ENCODE results near the gene ARID5A.

ARID5A gene

DNA sequence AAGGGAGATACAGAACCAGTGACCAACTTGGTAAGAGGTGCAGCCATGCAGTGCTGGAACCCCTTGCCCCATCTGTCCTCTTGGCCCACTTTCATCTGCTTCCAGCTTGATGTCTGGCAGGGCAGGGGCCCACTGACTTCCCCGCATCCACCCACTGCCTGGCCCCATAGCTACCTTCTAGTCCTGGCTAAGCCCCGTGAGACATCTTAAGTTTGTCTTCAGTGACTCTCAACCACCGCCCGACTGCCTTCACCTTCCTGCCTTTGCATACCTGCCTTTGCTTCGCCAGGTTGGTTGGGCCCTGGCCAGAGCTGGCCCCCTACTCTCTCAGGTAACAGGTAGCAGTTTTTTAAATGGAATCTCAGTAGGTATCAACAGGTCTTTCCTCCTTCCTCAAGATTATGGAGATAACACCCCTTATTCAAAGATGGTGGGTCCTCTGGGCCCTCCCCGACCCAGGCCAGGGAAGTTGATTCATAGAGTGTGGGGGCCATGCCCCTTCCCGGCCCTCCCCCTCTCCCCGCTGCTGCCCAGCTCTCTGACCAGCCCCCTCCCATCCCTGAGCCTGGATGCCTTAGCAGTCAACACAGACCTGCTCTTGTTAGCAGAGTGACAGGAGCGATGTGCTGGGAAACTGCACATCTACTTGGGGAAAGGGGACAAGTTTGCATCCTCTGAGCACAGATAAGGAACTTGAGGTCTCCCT is 2.8 kb downstream of the ARID5A start:
- in situ Hi-C loops (cut with HindIII; ENCODE audit: low pct_ligation_motif_present, low sequenced_read_pairs), result no loop called here
- peaks cover 2% of the 10 kb centered on the region for H3K36me3 ChIP-seq (replicated peaks)
- H3K27me3 ChIP-seq (replicated peaks), result no peaks in the 10 kb centered on the region
- TF ChIP-seq, protein P1, sequence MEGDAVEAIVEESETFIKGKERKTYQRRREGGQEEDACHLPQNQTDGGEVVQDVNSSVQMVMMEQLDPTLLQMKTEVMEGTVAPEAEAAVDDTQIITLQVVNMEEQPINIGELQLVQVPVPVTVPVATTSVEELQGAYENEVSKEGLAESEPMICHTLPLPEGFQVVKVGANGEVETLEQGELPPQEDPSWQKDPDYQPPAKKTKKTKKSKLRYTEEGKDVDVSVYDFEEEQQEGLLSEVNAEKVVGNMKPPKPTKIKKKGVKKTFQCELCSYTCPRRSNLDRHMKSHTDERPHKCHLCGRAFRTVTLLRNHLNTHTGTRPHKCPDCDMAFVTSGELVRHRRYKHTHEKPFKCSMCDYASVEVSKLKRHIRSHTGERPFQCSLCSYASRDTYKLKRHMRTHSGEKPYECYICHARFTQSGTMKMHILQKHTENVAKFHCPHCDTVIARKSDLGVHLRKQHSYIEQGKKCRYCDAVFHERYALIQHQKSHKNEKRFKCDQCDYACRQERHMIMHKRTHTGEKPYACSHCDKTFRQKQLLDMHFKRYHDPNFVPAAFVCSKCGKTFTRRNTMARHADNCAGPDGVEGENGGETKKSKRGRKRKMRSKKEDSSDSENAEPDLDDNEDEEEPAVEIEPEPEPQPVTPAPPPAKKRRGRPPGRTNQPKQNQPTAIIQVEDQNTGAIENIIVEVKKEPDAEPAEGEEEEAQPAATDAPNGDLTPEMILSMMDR (IDR thresholded peaks at IDR 0.05; ENCODE audit: low read depth, low read length, missing control alignments), result no peak
- H3K4me3 ChIP-seq (ENCODE audit: low read depth, low read length), result no peak overlapping the region
- no peak overlapping the region for H3K27ac ChIP-seq
- no peak for DNase-seq

DNA sequence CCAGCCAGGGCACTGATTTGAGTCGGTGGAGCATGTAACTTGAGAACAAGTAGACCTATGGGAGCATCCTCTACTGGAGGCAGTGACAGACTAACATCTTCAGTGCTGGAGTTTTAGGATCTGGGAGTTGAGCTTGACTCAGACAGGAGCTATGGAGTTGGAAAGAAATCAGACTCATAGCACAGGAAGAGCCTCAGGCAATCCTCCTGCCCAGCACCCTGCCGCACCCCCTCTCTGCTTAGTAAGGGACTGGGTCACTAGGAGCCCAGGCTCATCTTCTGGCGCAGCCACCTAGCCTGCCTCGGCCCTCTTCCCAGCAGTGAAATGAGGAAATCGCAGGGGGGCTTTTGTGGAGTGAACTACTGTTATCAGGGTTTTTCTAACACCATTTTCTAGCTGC is 3.6 kb downstream of the ARID5A start:
- Histone ChIP-seq H3K4me3 (ENCODE audit: low read depth, low read length) (no peak overlapping the region), H3K36me3 (replicated peaks) (peaks cover 2% of the 10 kb centered on the region), H3K27ac (no peak overlapping the region), H3K27me3 (replicated peaks) (no peaks in the 10 kb centered on the region)
- in situ Hi-C loops (cut with HindIII; ENCODE audit: low pct_ligation_motif_present, low sequenced_read_pairs), result no loop called here
- DNase-seq, result no peak
- TF ChIP-seq, protein P1 (IDR thresholded peaks at IDR 0.05; ENCODE audit: low read depth, low read length, missing control alignments), result no peak

DNA sequence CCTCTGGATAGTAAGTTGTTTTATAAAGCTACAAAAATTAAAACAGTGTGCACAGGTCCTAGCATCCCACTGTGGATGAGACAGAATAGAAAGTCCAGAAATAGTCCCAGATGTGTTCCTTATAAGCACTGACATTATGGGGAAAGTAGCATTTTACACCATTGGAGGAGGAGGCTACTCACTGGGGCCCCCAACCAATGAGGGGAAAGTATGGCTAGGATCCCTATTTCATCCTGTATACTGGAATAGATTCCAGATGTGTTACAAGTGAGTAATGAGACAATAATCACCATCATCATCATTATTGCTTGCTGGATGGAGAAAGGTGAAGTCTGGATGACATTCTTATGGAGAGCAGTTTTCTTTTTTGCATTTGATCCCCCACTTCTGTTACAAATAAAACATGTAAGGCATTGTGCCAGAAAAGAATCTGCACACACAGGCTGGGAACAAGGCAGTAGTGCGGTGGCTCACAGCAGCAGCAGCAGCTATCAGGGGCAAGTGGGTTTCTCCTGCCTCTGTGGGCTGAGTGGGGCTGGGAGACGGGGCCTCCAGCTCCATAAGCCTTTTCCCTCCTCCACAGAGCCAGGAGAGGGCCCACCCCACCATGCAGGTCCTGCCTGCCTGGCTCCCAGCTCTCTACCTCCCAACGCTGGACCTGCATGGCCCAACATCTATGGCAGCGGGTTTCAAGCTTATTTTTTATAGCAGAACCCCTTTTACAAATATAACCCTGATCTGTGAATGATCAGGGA is 5.0 kb downstream of the ARID5A start:
- H3K27me3 ChIP-seq (replicated peaks), result no peaks in the 10 kb centered on the region
- peaks cover 2% of the 10 kb centered on the region for H3K36me3 ChIP-seq (replicated peaks)
- H3K27ac ChIP-seq, result no peak overlapping the region
- in situ Hi-C loops (cut with HindIII; ENCODE audit: low pct_ligation_motif_present, low sequenced_read_pairs), result no loop called here
- no peak for DNase-seq
- TF ChIP-seq, protein P1 (IDR thresholded peaks at IDR 0.05; ENCODE audit: low read depth, low read length, missing control alignments), result no peak
- H3K4me3 ChIP-seq (ENCODE audit: low read depth, low read length), result no peak overlapping the region

DNA sequence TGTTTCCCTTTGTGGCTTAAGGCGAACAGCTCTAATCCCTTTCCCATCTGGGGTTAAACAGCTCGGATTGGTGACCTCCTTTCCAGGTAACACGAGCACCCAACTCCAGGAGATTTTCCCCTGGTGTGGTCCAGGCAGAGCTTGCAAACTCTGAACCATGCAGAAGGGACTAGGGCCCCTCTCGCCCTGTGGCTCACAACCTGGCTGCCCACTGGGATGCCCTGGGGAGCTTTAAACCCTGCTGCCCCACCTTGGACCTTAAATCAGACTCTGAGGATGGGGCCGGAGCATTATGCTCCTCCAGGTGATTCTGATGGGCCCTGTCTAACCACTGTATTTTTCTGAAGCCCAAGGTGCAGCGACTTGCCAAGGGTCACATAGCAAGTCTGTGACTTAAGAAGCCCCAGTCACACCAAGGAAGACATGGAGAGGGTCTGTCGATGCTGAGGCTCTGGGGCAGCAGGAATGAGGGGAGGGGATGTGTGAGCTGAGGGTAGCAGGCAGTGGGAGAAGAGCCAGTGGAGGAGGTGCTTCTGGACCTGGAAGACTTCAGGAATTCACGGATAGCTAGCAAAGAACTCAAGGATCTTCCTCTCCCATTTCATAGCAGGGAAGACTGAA is 5.9 kb downstream of the ARID5A start:
- DNase-seq, result no peak
- TF ChIP-seq, protein P1 (IDR thresholded peaks at IDR 0.05; ENCODE audit: low read depth, low read length, missing control alignments), result no peak
- in situ Hi-C loops (cut with HindIII; ENCODE audit: low pct_ligation_motif_present, low sequenced_read_pairs), result no loop called here
- no peak overlapping the region for H3K4me3 ChIP-seq (ENCODE audit: low read depth, low read length)
- H3K27ac ChIP-seq, result no peak overlapping the region
- no peaks in the 10 kb centered on the region for H3K27me3 ChIP-seq (replicated peaks)
- H3K36me3 ChIP-seq (replicated peaks), result peaks cover 2% of the 10 kb centered on the region

DNA sequence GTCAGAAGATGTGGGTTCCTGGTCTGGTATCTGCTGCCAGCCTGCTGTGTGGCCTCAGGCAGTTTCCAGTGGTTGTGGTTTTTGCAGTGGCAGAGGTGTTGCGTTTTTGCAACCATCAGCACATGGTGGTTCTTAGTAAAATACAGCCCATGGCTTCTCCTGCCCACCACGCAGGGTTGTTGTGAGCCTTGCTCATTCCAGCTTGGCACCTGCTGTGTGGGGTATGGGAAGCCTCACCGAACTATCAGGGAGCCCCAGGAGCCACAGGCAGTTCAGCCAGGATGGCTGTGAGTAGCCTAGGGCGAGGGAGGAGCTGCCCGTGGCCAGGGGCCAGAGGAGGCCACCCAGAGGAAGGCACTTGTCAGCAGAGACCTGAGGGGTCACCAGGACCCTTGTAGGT is 9.8 kb downstream of the ARID5A start:
- TF ChIP-seq, protein P1 (IDR thresholded peaks at IDR 0.05; ENCODE audit: low read depth, low read length, missing control alignments), result no peak
- no peak for DNase-seq
- H3K27me3 ChIP-seq (replicated peaks), result no peaks in the 10 kb centered on the region
- H3K36me3 ChIP-seq (replicated peaks), result peaks cover 16% of the 10 kb centered on the region
- in situ Hi-C loops (cut with HindIII; ENCODE audit: low pct_ligation_motif_present, low sequenced_read_pairs), result no loop called here
- H3K4me3 ChIP-seq (ENCODE audit: low read depth, low read length), result no peak overlapping the region
- no peak overlapping the region for H3K27ac ChIP-seq
